ENCODE measurements around the gene NFASC.

NFASC gene

GRCh38 chr1:204870160-204870912 is at the start of gene NFASC:
NFASC (plus strand) TSS chr1:204870862; CDS start chr1:204944316, 73,454 bp downstream.
- DNase-seq, result no peak

- no peak for DNase-seq
These were observed 49.2 kb upstream of the NFASC start for GRCh38 chr1:204821476-204821875.

- no peak for DNase-seq
These were observed 48.7 kb upstream of the NFASC start for GRCh38 chr1:204821924-204822323.

GRCh38 chr1:204826970-204827369 is 43.7 kb upstream of the NFASC start:
- DNase-seq, result peak; percentile 51

- peak; percentile 68 for DNase-seq
These were observed 42.3 kb upstream of the NFASC start for GRCh38 chr1:204828352-204828850.

- no peak for DNase-seq
These were observed 41.4 kb upstream of the NFASC start for GRCh38 chr1:204829133-204829825.

- no peak for DNase-seq
These were observed 39.9 kb upstream of the NFASC start for GRCh38 chr1:204830747-204831146.

- no peak for DNase-seq
These were observed 39.5 kb upstream of the NFASC start for GRCh38 chr1:204831186-204831585.

GRCh38 chr1:204834336-204834735 is 36.3 kb upstream of the NFASC start:
- no peak for DNase-seq

- no peak for DNase-seq
These were observed 35.9 kb upstream of the NFASC start for GRCh38 chr1:204834752-204835151.

GRCh38 chr1:204835737-204836136 is 34.9 kb upstream of the NFASC start:
- no peak for DNase-seq

GRCh38 chr1:204836856-204837255 is 33.8 kb upstream of the NFASC start:
- no peak for DNase-seq

- DNase-seq, result peak; percentile 31
These were observed 33.1 kb upstream of the NFASC start for GRCh38 chr1:204837440-204838084.

- no peak for DNase-seq
These were observed 29.3 kb upstream of the NFASC start for GRCh38 chr1:204841316-204841715.

GRCh38 chr1:204841798-204842197 is 28.9 kb upstream of the NFASC start:
- DNase-seq, result no peak

GRCh38 chr1:204842369-204842768 is 28.3 kb upstream of the NFASC start:
- no peak for DNase-seq

GRCh38 chr1:204842892-204843291 is 27.8 kb upstream of the NFASC start:
- no peak for DNase-seq

GRCh38 chr1:204846546-204846945 is 24.1 kb upstream of the NFASC start:
- DNase-seq, result no peak

- no peak for DNase-seq
These were observed 22.1 kb upstream of the NFASC start for GRCh38 chr1:204848579-204848978.

GRCh38 chr1:204852854-204853253 is 17.8 kb upstream of the NFASC start:
- no peak for DNase-seq

- DNase-seq, result no peak
These were observed 17.2 kb upstream of the NFASC start for GRCh38 chr1:204853436-204853835.

GRCh38 chr1:204854286-204854685 is 16.4 kb upstream of the NFASC start:
- DNase-seq, result no peak

GRCh38 chr1:204858363-204858821 is 12.3 kb upstream of the NFASC start:
- DNase-seq, result no peak

GRCh38 chr1:204859861-204860267 is 10.8 kb upstream of the NFASC start:
- DNase-seq, result no peak
